AG04450 (cell line): ENCODE data around the gene PAX2. TPM values are rescaled to one million over a fixed set of nuclear protein-coding genes. Genes with fewer than 3 reads are reported as not detected.

Experiments used
- CTCF ChIA-PET: fragments of 300-600, 350-600 bp; formaldehyde crosslinking; extraction: SDS; loops from one replicate; lab custom pipeline; 2022; ENCODE audit warnings: antibody characterized with exemption, inconsistent platforms; lab: Charles Lee
- POLR2A ChIA-PET: fragments of 350-600 bp; formaldehyde crosslinking; extraction: SDS; loops from one replicate; lab custom pipeline; 2021; ENCODE audit warnings: antibody characterized with exemption, inconsistent platforms; lab: Yijun Ruan, JAX
- DNase-seq: peaks from one replicate; pipeline ENCODE4 v3.0.0-alpha.2; 2011; ENCODE audit warnings: low read depth, low spot score
- H3K27ac ChIP-seq: one replicate; pipeline ENCODE4 v1.5.1; 2012; ENCODE audit warnings: low read depth, low read length, control low read depth
- H3K27me3 ChIP-seq: one replicate; pipeline ENCODE4 v1.6.0; 2012; ENCODE audit warnings: low read length; ENCODE audit not compliant: control insufficient read depth, insufficient read depth
- H3K4me3 ChIP-seq: 2 replicates; pipeline ENCODE4 v1.5.1; 2011; ENCODE audit warnings: mild to moderate bottlenecking, low read depth, low read length, control low read depth
- H3K9me3 ChIP-seq: 2 replicates; pipeline ENCODE4 v1.5.1; 2012; ENCODE audit warnings: low read length; ENCODE audit not compliant: control insufficient read depth, insufficient read depth
- CTCF ChIP-seq: IDR thresholded peaks from 2 replicates; pipeline ENCODE4 v1.5.1; 2011; ENCODE audit warnings: low read depth, low read length, control low read depth, inconsistent platforms
- polyA plus RNA-seq: library from polyadenylated mRNA; depleted of rRNA; stranded (reverse); fragments of >200 nt; gene quantifications from 2 replicates; pipeline ENCODE4 v1.2.3, GENCODE V29; 2011

The PAX2 gene
- polyA plus RNA-seq, 1 experiment: not detected

- POLR2A ChIA-PET: no interaction called here
- Histone ChIP-seq H3K9me3 (no peaks in the 10 kb centered on the region), H3K27me3 (peaks cover 70% of the 10 kb centered on the region), H3K27ac (no peak overlapping the region), H3K4me3 (no peak overlapping the region)
- no peak for DNase-seq
- TF ChIP-seq CTCF: no peak
- CTCF ChIA-PET: no interaction called here
Observed at GRCh38 chr10:100755821-100756220, 10.4 kb downstream of the PAX2 start.

- no peak overlapping the region for H3K4me3 ChIP-seq
- CTCF ChIA-PET: no interaction called here
- no peak for DNase-seq
- H3K27ac ChIP-seq: no peak overlapping the region
- H3K9me3 ChIP-seq: no peaks in the 10 kb centered on the region
- H3K27me3 ChIP-seq: peaks cover 57% of the 10 kb centered on the region
- TF ChIP-seq CTCF: no peak
- POLR2A ChIA-PET: no interaction called here
Observed at GRCh38 chr10:100759331-100759730, 13.9 kb downstream of the PAX2 start.

GRCh38 chr10:100760726-100761125, 15.3 kb downstream of the PAX2 start:
- no peak for TF ChIP-seq CTCF
- Histone ChIP-seq H3K27me3 (peaks cover 48% of the 10 kb centered on the region), H3K9me3 (no peaks in the 10 kb centered on the region), H3K27ac (no peak overlapping the region), H3K4me3 (no peak overlapping the region)
- no peak for DNase-seq
- ChIA-PET CTCF (no interaction called here), POLR2A (no interaction called here)

- H3K27ac ChIP-seq: no peak overlapping the region
- TF ChIP-seq CTCF: no peak
- CTCF ChIA-PET: no interaction called here
- POLR2A ChIA-PET: no interaction called here
- H3K9me3 ChIP-seq: no peaks in the 10 kb centered on the region
- H3K27me3 ChIP-seq: peaks cover 43% of the 10 kb centered on the region
- DNase-seq: no peak
- no peak overlapping the region for H3K4me3 ChIP-seq
Observed at GRCh38 chr10:100761191-100761590, 15.8 kb downstream of the PAX2 start.

- ChIA-PET POLR2A (no interaction called here), CTCF (no interaction called here)
- H3K27me3 ChIP-seq: peaks cover 44% of the 10 kb centered on the region
Observed at GRCh38 chr10:100763043-100763747, 17.8 kb downstream of the PAX2 start.

More at GRCh38 chr10:100763043-100763747, 17.8 kb downstream of the PAX2 start:
- no peak for TF ChIP-seq CTCF
- Histone ChIP-seq H3K9me3 (no peaks in the 10 kb centered on the region), H3K4me3 (no peak overlapping the region), H3K27ac (no peak overlapping the region)
- DNase-seq: no peak
